SK-N-SH (cell line): ENCODE results near the gene COL23A1. TPM values are rescaled to one million over a fixed set of nuclear protein-coding genes. Genes with fewer than 3 reads are reported as not detected.
"Not testable (repeated sequence)": the region's sequence is repeated elsewhere in the genome, so short reads cannot be mapped to it uniquely, and the experiment has no call there.

ENCODE experiments used
- CTCF ChIA-PET: fragments of 300-600, 350-600 bp; formaldehyde crosslinking; extraction: SDS; loops from one replicate; lab custom pipeline; 2021; lab: Yijun Ruan, JAX
- POLR2A ChIA-PET: fragments of 350-600 bp; sonication (Branson Sonifier 250); formaldehyde crosslinking; extraction: SDS; loops from one replicate; lab custom pipeline; 2020; ENCODE audit warnings: antibody characterized with exemption, inconsistent platforms; lab: Yijun Ruan, JAX
- DNase-seq: peaks from one replicate; pipeline ENCODE4 v3.0.0; 2012
- H2AFZ ChIP-seq: fragments of 200-600 bp; sonication (generic); 2 replicates; pipeline ENCODE4 v1.8.1; 2016; ENCODE audit warnings: antibody characterized with exemption, mild to moderate bottlenecking, low read depth
- H3F3A ChIP-seq: fragments of 200-600 bp; sonication (generic); replicated peaks from 2 replicates; pipeline ENCODE3; 2016; ENCODE audit warnings: antibody characterized with exemption, mild to moderate bottlenecking; ENCODE audit not compliant: insufficient read depth
- H3K27ac ChIP-seq, 2 experiments: fragments of 200-500 bp in 1 of 2; fragments of 200-600 bp in 1 of 2; sonication (Bioruptor generic) in 1 of 2; sonication (generic), shearing (Covaris generic) in 1 of 2; 2 replicates each; pipeline versions ENCODE4 v1.5.1 to v1.6.1; 2014 to 2016; ENCODE audit warnings: low read depth in 2 of 2, inconsistent platforms in 1 of 2, low read length in 1 of 2, mild to moderate bottlenecking in 1 of 2, mixed read lengths in 1 of 2
- H3K27me3 ChIP-seq: fragments of 200-600 bp; sonication (generic), shearing (Covaris generic); 2 replicates; pipeline ENCODE4 v1.6.1; 2016; ENCODE audit warnings: mixed run types; ENCODE audit not compliant: insufficient read depth
- H3K36me3 ChIP-seq, 2 experiments: fragments of 200-500 bp in 1 of 2; fragments of 200-600 bp in 1 of 2; sonication (Bioruptor generic) in 1 of 2; sonication (generic) in 1 of 2; replicated peaks in 1 of 2; 2 replicates each; pipeline versions ENCODE3 to v1.5.1; 2014 to 2016; ENCODE audit warnings: low read length in 1 of 2, mild to moderate bottlenecking in 1 of 2; ENCODE audit not compliant: insufficient read depth in 2 of 2, control insufficient read depth in 1 of 2
- H3K4me1 ChIP-seq, 2 experiments: fragments of 200-500 bp in 1 of 2; fragments of 200-600 bp in 1 of 2; sonication (Bioruptor generic) in 1 of 2; sonication (generic), shearing (Covaris generic) in 1 of 2; 2 replicates each; pipeline versions ENCODE4 v1.5.1 to v1.6.1; 2014 to 2016; ENCODE audit warnings: low read depth in 1 of 2, low read length in 1 of 2, mixed run types in 1 of 2; ENCODE audit not compliant: insufficient read depth in 2 of 2, control insufficient read depth in 1 of 2
- H3K4me2 ChIP-seq: fragments of 200-600 bp; sonication (generic), shearing (Covaris generic); 2 replicates; pipeline ENCODE4 v1.6.1; 2017; ENCODE audit warnings: mixed run types
- H3K4me3 ChIP-seq, 2 experiments: fragments of 200-500 bp in 1 of 2; fragments of 200-600 bp in 1 of 2; sonication (Bioruptor generic) in 1 of 2; sonication (generic), shearing (Covaris generic) in 1 of 2; 2 replicates each; pipeline versions ENCODE4 v1.5.1 to v1.8.1; 2014 to 2016; ENCODE audit warnings: low read depth in 2 of 2, inconsistent platforms in 1 of 2, low read length in 1 of 2, mild to moderate bottlenecking in 1 of 2, mixed read lengths in 1 of 2, moderate library complexity in 1 of 2
- H3K79me2 ChIP-seq: fragments of 200-600 bp; sonication (generic); 2 replicates; pipeline ENCODE4 v1.8.1; 2017; ENCODE audit warnings: mild to moderate bottlenecking; ENCODE audit not compliant: insufficient read depth
- H3K9ac ChIP-seq: fragments of 200-600 bp; sonication (generic); 2 replicates; pipeline ENCODE4 v1.6.1; 2017; ENCODE audit warnings: mixed run types
- H3K9me2 ChIP-seq: fragments of 200-600 bp; sonication (generic); 2 replicates; pipeline ENCODE4 v1.6.1; 2017; ENCODE audit warnings: mixed run types
- H3K9me3 ChIP-seq: fragments of 200-600 bp; sonication (generic); 2 replicates; pipeline ENCODE4 v1.6.1; 2017; ENCODE audit warnings: mixed run types, mild to moderate bottlenecking, moderate library complexity
- H4K20me1 ChIP-seq: fragments of 200-600 bp; sonication (generic); 2 replicates; pipeline ENCODE4 v1.6.1; 2017; ENCODE audit warnings: mild to moderate bottlenecking, mixed run types; ENCODE audit not compliant: insufficient read depth
- CHD2 ChIP-seq: fragments of 150-350 bp; IDR thresholded peaks from 2 replicates; pipeline ENCODE4 v1.6.1; 2018; ENCODE audit warnings: low read length; ENCODE audit not compliant: partially characterized antibody
- CTCF ChIP-seq: fragments of 200-600 bp; sonication (generic); IDR thresholded peaks from 2 replicates; pipeline ENCODE4 v1.6.1; 2017; ENCODE audit warnings: antibody characterized with exemption, mild to moderate bottlenecking, moderate library complexity
- ELF1 ChIP-seq: IDR thresholded peaks from 2 replicates; pipeline ENCODE4 v1.4.0; 2012
- EP300 ChIP-seq, 2 experiments: IDR thresholded peaks; 2 replicates each; pipeline versions ENCODE4 v1.4.0 to v1.6.1; 2012; ENCODE audit warnings: borderline replicate concordance in 1 of 2, low read depth in 1 of 2, low read length in 1 of 2
- FOXJ3 ChIP-seq: sonication (generic); formaldehyde crosslinking; IDR thresholded peaks from 2 replicates; pipeline ENCODE4 v1.5.1; 2020; ENCODE audit warnings: mild to moderate bottlenecking, missing genetic modification reagents
- MEF2A ChIP-seq: IDR thresholded peaks from 2 replicates; pipeline ENCODE4 v1.4.0; 2012; ENCODE audit warnings: low read depth, borderline replicate concordance
- NFIC ChIP-seq: IDR thresholded peaks from 2 replicates; pipeline ENCODE4 v1.4.0; 2012; ENCODE audit warnings: borderline replicate concordance
- NRF1 ChIP-seq: IDR thresholded peaks from 2 replicates; pipeline ENCODE4 v1.6.1; 2012; ENCODE audit warnings: low read depth, mild to moderate bottlenecking, low read length
- RCOR1 ChIP-seq: fragments of 150-350 bp; IDR thresholded peaks from 2 replicates; pipeline ENCODE4 v1.6.1; 2017; ENCODE audit warnings: antibody characterized with exemption, low read length
- RXRA ChIP-seq: IDR thresholded peaks from 2 replicates; pipeline ENCODE4 v1.4.0; 2012; ENCODE audit warnings: low read depth, mild to moderate bottlenecking, borderline replicate concordance
- TEAD4 ChIP-seq: IDR thresholded peaks from 2 replicates; pipeline ENCODE4 v1.4.0; 2012; ENCODE audit warnings: mild to moderate bottlenecking, borderline replicate concordance; ENCODE audit not compliant: insufficient read depth
- WGBS: methylation state at CpG from one replicate; pipeline ENCODE4 v1.1.6; 2017; ENCODE audit warnings: low lambda C conversion rate; 5-methylcytosine and 5-hydroxymethylcytosine counted together
- polyA plus RNA-seq, 3 experiments: library from polyadenylated mRNA; depleted of rRNA; stranded (reverse); fragments of >200 nt; gene quantifications; 2 replicates each; pipeline ENCODE4 v1.2.3, GENCODE V29; 2012
- TF ChIP-seq, protein P1 (sequence below): IDR thresholded peaks from 2 replicates; pipeline ENCODE4 v1.4.0; 2012; ENCODE audit warnings: low read depth, borderline replicate concordance

Gene COL23A1
- polyA plus RNA-seq, 1 of the 3 experiments (the other 2 are of a cell fraction): 0.10 TPM

- no peaks in the 10 kb centered on the region for H4K20me1 ChIP-seq
- DNase-seq: no peak
- ChIA-PET POLR2A (no interaction called here), CTCF (interaction anchor here (1.2 to 1.4 kb wide), 2 partner anchors 25 to 285 kb away, joined by 4 read pairs; partner anchors contain the start of gene COL23A1)
- no peaks in the 10 kb centered on the region for H3K79me2 ChIP-seq
- H3K9me3 ChIP-seq: no peaks in the 10 kb centered on the region
- no peak overlapping the region for H2AFZ ChIP-seq
- TF ChIP-seq EP300 (IDR thresholded peaks at IDR 0.05; ENCODE audit: borderline replicate concordance in 1 of 2, low read depth in 1 of 2, low read length in 1 of 2) (no peak), NFIC (no peak), CHD2 (no peak), ELF1 (no peak), CTCF (no peak), FOXJ3 (CRISPR knock-in tag) (no peak), RCOR1 (no peak), MEF2A (no peak), NRF1 (no peak), TEAD4 (no peak)
- TF ChIP-seq, protein P1, sequence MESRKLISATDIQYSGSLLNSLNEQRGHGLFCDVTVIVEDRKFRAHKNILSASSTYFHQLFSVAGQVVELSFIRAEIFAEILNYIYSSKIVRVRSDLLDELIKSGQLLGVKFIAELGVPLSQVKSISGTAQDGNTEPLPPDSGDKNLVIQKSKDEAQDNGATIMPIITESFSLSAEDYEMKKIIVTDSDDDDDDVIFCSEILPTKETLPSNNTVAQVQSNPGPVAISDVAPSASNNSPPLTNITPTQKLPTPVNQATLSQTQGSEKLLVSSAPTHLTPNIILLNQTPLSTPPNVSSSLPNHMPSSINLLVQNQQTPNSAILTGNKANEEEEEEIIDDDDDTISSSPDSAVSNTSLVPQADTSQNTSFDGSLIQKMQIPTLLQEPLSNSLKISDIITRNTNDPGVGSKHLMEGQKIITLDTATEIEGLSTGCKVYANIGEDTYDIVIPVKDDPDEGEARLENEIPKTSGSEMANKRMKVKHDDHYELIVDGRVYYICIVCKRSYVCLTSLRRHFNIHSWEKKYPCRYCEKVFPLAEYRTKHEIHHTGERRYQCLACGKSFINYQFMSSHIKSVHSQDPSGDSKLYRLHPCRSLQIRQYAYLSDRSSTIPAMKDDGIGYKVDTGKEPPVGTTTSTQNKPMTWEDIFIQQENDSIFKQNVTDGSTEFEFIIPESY: no peak
- no peak overlapping the region for H3K27ac ChIP-seq
- no peak overlapping the region for H3K4me3 ChIP-seq
- WGBS: 38% methylated on average over 17 of the region's 17 CpGs
- no peaks in the 10 kb centered on the region for H3K27me3 ChIP-seq
- H3F3A ChIP-seq: no peaks in the 10 kb centered on the region
- H3K4me2 ChIP-seq: no peak overlapping the region
- peaks cover 0 to 27% of the 10 kb centered on the region in 2 experiments; a peak in 1 of 4 replicates for H3K4me1 ChIP-seq
- H3K9me2 ChIP-seq: no peaks in the 10 kb centered on the region
- no peaks in the 10 kb centered on the region for H3K36me3 ChIP-seq
- no peak overlapping the region for H3K9ac ChIP-seq
These were observed 285.2 kb downstream of the COL23A1 start for GRCh38 chr5:178304761-178305645.

GRCh38 chr5:178304016-178304415 is 286.2 kb downstream of the COL23A1 start:
- WGBS: 72% methylated on average over 10 of the region's 12 CpGs
- Histone ChIP-seq H3K4me3 (no peak overlapping the region), H2AFZ (no peak overlapping the region), H3K36me3 (no peaks in the 10 kb centered on the region), H3K27me3 (no peaks in the 10 kb centered on the region), H3K4me1 (peaks cover 0 to 17% of the 10 kb centered on the region in 2 experiments; a peak in 1 of 4 replicates), H3K4me2 (no peak overlapping the region), H3F3A (no peaks in the 10 kb centered on the region), H3K9me3 (no peaks in the 10 kb centered on the region), H3K79me2 (no peaks in the 10 kb centered on the region), H3K27ac (no peak overlapping the region), H4K20me1 (no peaks in the 10 kb centered on the region), H3K9me2 (no peaks in the 10 kb centered on the region), H3K9ac (no peak overlapping the region)
- DNase-seq: no peak
- TF ChIP-seq NFIC (no peak), RXRA (no peak)
- CTCF ChIA-PET: interaction anchor here (1.1 to 1.4 kb wide), 2 partner anchors 24 kb away, joined by 3 to 4 read pairs; no protein-coding TSS in a partner anchor
- POLR2A ChIA-PET: no interaction called here

- H3K4me3 ChIP-seq, H3K4me2 ChIP-seq, H4K20me1 ChIP-seq, H2AFZ ChIP-seq, H3K9me3 ChIP-seq, H3K27ac ChIP-seq, H3K4me1 ChIP-seq, DNase-seq, POLR2A ChIA-PET, H3K79me2 ChIP-seq, H3K27me3 ChIP-seq, H3K36me3 ChIP-seq, H3F3A ChIP-seq, H3K9ac ChIP-seq, H3K9me2 ChIP-seq: not testable (repeated sequence)
- WGBS: 100% methylated on average over 6 of the region's 16 CpGs
- CTCF ChIA-PET: interaction anchor here (1.0 kb wide), 1 partner anchor 18 kb away, joined by 3 read pairs; no protein-coding TSS in a partner anchor
These were observed 287.9 kb downstream of the COL23A1 start for GRCh38 chr5:178302321-178302720.
